H1 (cell line): ENCODE data around the gene QSOX1. TPM values are rescaled to one million over a fixed set of nuclear protein-coding genes. Genes with fewer than 3 reads are reported as not detected.

Experiments
- CBX8 ChIP-seq: fragments of 300-800, 300-1000 bp; sonication (generic); IDR thresholded peaks from 2 replicates; pipeline ENCODE4 v1.7.1; 2016; ENCODE audit warnings: low read depth, low read length, borderline replicate concordance
- CHD7 ChIP-seq: fragments of 300-600 bp; sonication (generic); IDR thresholded peaks from 2 replicates; pipeline ENCODE4 v1.7.1; 2012; ENCODE audit warnings: low read length, moderate library complexity, mild to moderate bottlenecking, inconsistent platforms; ENCODE audit not compliant: insufficient replicate concordance
- PHF8 ChIP-seq: fragments of 200-600 bp; sonication (generic); conservative IDR thresholded peaks from 2 replicates; pipeline ENCODE4 v1.7.1; 2012; ENCODE audit warnings: low read depth, mild to moderate bottlenecking, inconsistent platforms, low read length, moderate library complexity
- RFX5 ChIP-seq: IDR thresholded peaks from 2 replicates; pipeline ENCODE4 v1.6.1; 2011; ENCODE audit warnings: low read depth, low read length, improper control_type of control experiment, borderline replicate concordance
- SP2 ChIP-seq: IDR thresholded peaks from 2 replicates; pipeline ENCODE4 v1.6.1; 2012; ENCODE audit warnings: mild to moderate bottlenecking, low read length, inconsistent platforms
- polyA plus RNA-seq, 7 experiments: library from polyadenylated mRNA; depleted of rRNA in 3 of 7; stranded (reverse) in 5 of 7; unstranded in 2 of 7; fragments of >200 nt in 5 of 7; fragments of 200-250 nt in 2 of 7; gene quantifications; 1 replicate in 5 of 7; 2 replicates in 1 of 7; 4 replicates in 1 of 7; pipeline versions ENCODE4 v1.2.1 to v1.2.3, GENCODE V29; 2011 to 2013; ENCODE audit warnings: missing spikeins in 2 of 7, mixed read lengths in 2 of 7
- total RNA-seq: library from RNA; stranded (reverse); fragmentation: NEBNext Ultra II Directional; extraction: Animal tissue kit (Norgen Biotek cat#: 25700); gene quantifications from 2 replicates; pipeline ENCODE4 v1.2.1, GENCODE V29; 2021

The QSOX1 gene
- total and polyA plus RNA-seq, 2 of the 8 experiments (the other 6 are each of a cell fraction or from before 2014, with no cell fraction given): 97.7 to 123 TPM

- TF ChIP-seq CHD7 (no peak), PHF8 (no peak), SP2 (no peak), RFX5 (no peak), CBX8 (no peak)
These were observed 56.6 kb downstream of the QSOX1 start (continued) for GRCh38 chr1:180211156-180211859.
